Effector memory CD4-positive, alpha-beta T cell (primary cell): ENCODE results near the gene BCL2L13.

Experiments used
- DNase-seq, 3 donors: peaks; one replicate each; pipeline ENCODE4 v3.0.0-alpha.2; 2020
- H3K27ac ChIP-seq: 2 replicates; pipeline ENCODE4 v1.7.0; 2013; ENCODE audit warnings: mild to moderate bottlenecking, low read length, moderate library complexity; ENCODE audit not compliant: insufficient read depth, poor library complexity, severe bottlenecking
- H3K27me3 ChIP-seq: replicated peaks from 2 replicates; pipeline ENCODE4 v1.7.0; 2013; ENCODE audit warnings: mild to moderate bottlenecking, low read length; ENCODE audit not compliant: insufficient read depth, control insufficient read depth, poor library complexity, severe bottlenecking
- H3K36me3 ChIP-seq: 2 replicates; pipeline ENCODE4 v1.7.0; 2013; ENCODE audit warnings: mild to moderate bottlenecking, low read length, moderate library complexity; ENCODE audit not compliant: control insufficient read depth, insufficient read depth
- H3K4me1 ChIP-seq: 2 replicates; pipeline ENCODE4 v1.7.0; 2013; ENCODE audit warnings: low read length, mild to moderate bottlenecking; ENCODE audit not compliant: control insufficient read depth, insufficient read depth, poor library complexity, severe bottlenecking
- H3K4me3 ChIP-seq: 2 replicates; pipeline ENCODE4 v1.7.0; 2013; ENCODE audit warnings: low read length, low read depth, mild to moderate bottlenecking; ENCODE audit not compliant: insufficient read depth, poor library complexity, severe bottlenecking
- H3K9me3 ChIP-seq: 2 replicates; pipeline ENCODE4 v1.7.0; 2013; ENCODE audit warnings: mild to moderate bottlenecking, low read length, moderate library complexity; ENCODE audit not compliant: control insufficient read depth

BCL2L13 gene

GRCh38 chr22:17703811-17704210 lies 65.3 kb downstream of the BCL2L13 start:
- H3K4me1 ChIP-seq: peaks cover 2% of the 10 kb centered on the region
- H3K4me3 ChIP-seq: no peak overlapping the region
- H3K9me3 ChIP-seq: no peaks in the 10 kb centered on the region
- no peaks in the 10 kb centered on the region for H3K27me3 ChIP-seq
- DNase-seq: no peak
- H3K36me3 ChIP-seq: peaks cover 4% of the 10 kb centered on the region
- no peak overlapping the region for H3K27ac ChIP-seq

GRCh38 chr22:17705546-17705945 lies 67.0 kb downstream of the BCL2L13 start:
- no peak for DNase-seq
- no peak overlapping the region for H3K27ac ChIP-seq
- peaks cover 2% of the 10 kb centered on the region for H3K4me1 ChIP-seq
- no peak overlapping the region for H3K4me3 ChIP-seq
- H3K9me3 ChIP-seq: no peaks in the 10 kb centered on the region
- peaks cover 4% of the 10 kb centered on the region for H3K36me3 ChIP-seq
- H3K27me3 ChIP-seq: no peaks in the 10 kb centered on the region

DNA sequence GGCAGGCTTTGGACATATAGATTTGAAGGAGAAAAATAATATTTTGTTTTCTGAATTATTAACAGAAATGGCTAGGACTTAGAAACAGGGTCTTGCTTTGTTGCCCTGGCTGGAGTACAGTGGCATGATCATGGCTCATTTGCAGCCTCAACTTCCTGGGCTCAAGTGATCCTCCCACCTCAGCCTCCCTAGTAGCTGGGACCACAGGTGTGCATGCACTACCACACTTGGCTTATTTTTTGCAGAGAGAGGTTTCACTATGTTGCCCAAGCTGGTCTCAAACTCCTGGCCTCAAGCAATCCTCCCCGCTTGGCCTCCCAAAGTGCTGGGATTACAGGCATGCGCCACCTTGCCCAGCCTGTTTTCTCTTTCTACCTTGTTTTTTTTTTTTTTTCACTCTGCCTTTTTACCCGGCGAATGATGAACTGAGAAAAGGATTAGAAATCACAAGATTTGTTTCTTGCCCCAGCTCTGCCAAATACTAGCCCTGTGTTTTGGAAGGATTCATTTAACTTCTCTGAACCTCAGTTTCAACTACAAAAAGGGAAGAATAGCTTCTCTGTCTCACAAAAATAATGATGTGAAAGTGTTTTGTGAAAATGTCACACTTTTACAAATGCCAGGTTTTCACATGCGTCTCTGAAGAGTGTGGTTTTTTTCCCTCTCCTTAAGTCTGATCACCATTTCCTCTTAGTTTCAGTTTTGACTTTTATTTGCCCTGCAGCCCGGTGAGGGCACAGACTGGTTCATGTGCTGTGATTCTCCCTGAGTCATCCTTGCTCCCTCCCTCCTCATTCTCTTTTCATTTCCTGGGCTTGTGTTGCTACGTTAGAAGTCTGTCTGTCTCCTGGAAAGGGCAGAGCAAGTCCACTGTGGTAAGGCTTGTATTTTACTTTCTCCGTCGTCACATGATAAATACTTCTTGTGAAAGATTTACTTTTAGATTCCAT lies 67.7 kb downstream of the BCL2L13 start:
- no peaks in the 10 kb centered on the region for H3K27me3 ChIP-seq
- H3K4me1 ChIP-seq: peaks cover 2% of the 10 kb centered on the region
- no peak for DNase-seq
- H3K9me3 ChIP-seq: no peaks in the 10 kb centered on the region
- no peak overlapping the region for H3K4me3 ChIP-seq
- no peak overlapping the region for H3K27ac ChIP-seq
- H3K36me3 ChIP-seq: peaks cover 4% of the 10 kb centered on the region

DNA sequence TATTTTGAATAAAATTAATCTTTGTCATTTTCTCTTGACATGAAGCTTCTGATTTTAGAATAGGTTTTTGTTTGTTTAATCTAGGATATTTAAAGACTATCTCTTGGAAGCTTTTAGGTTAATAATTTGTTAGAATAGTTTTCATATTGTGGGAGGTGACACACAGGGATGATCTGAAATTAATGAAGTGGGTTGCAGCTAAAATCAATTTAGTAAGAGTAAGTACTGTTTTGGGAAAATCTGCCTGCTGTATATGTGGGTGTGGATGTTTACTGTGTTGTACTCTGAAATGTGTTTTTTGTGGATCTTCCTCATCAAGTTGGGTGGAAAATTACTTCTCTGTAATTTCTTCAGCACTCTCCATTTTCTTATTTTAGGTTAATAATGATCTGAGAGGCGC lies 68.4 kb downstream of the BCL2L13 start:
- no peaks in the 10 kb centered on the region for H3K9me3 ChIP-seq
- H3K4me1 ChIP-seq: peaks cover 2% of the 10 kb centered on the region
- DNase-seq: no peak
- no peak overlapping the region for H3K27ac ChIP-seq
- H3K36me3 ChIP-seq: peaks cover 4% of the 10 kb centered on the region
- H3K27me3 ChIP-seq: no peaks in the 10 kb centered on the region
- H3K4me3 ChIP-seq: no peak overlapping the region

DNA sequence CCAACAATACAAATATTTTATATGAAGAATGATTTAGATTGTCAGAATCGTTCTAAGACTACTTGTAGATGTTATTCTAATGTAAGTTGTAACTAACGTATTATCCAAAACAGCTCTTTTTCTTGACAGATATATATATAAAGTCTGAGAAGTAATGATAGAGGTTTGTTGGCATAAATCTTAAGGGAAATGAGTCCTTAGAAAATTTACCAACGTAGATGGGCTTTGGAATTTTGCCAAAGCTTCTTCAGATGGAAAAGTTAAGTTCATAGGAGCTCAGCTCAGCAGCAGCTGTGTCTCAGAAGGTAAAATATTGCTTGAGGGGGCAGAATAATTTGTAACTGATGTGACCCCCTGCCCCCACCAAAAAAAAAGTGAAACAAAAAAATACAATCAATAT lies 69.0 kb downstream of the BCL2L13 start:
- Histone ChIP-seq H3K27me3 (no peaks in the 10 kb centered on the region), H3K4me1 (peaks cover 2% of the 10 kb centered on the region), H3K4me3 (no peak overlapping the region), H3K36me3 (peaks cover 4% of the 10 kb centered on the region), H3K9me3 (no peaks in the 10 kb centered on the region), H3K27ac (no peak overlapping the region)
- DNase-seq: no peak

DNA sequence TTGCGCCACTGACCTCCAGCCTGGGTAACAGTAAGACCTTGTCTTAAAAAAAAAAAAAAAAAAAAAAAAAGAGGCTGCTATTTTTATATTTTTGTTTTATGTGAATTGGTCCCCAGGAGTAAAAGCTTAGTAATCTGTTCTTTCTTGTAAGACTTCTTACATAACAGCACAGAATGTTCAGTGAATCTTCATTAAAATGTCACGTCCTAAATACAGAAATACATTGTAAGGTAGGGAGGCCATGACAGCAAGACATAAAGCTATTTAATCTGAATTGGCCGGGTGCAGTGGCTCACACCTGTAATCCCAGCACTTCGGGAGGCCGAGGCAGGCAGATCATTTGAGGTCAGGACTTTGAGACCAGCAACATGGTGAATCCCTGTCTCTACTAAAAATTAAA lies 71.5 kb downstream of the BCL2L13 start:
- no peaks in the 10 kb centered on the region for H3K36me3 ChIP-seq
- no peak for DNase-seq
- peaks cover 2% of the 10 kb centered on the region for H3K4me1 ChIP-seq
- H3K27me3 ChIP-seq: no peaks in the 10 kb centered on the region
- no peaks in the 10 kb centered on the region for H3K9me3 ChIP-seq
- no peak overlapping the region for H3K4me3 ChIP-seq
- H3K27ac ChIP-seq: no peak overlapping the region

DNA sequence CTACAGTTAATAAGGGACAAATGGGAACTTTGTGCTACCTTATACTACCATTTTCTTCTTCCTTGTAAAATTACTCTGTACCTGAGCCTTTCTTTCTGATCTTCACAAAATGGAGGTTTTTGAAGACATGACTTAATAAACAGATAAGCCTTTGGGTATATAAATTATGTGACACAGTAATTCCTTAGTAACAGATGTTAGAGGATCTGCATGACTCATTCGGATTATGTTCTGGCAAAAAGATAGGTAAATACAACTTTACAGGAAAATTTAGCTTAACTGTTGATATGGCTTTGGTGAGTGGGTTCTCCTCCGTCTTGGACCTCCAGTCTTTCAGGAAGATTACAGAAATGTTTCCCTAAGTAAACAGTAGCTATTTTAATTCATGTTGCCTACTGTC lies 73.9 kb downstream of the BCL2L13 start:
- no peak overlapping the region for H3K4me3 ChIP-seq
- no peak for DNase-seq
- no peak overlapping the region for H3K27ac ChIP-seq
- H3K27me3 ChIP-seq: no peaks in the 10 kb centered on the region
- H3K36me3 ChIP-seq: no peaks in the 10 kb centered on the region
- H3K4me1 ChIP-seq: no peaks in the 10 kb centered on the region
- no peaks in the 10 kb centered on the region for H3K9me3 ChIP-seq

GRCh38 chr22:17716529-17716928 lies 78.0 kb downstream of the BCL2L13 start:
- Histone ChIP-seq H3K4me3 (no peak overlapping the region), H3K27me3 (no peaks in the 10 kb centered on the region), H3K9me3 (no peaks in the 10 kb centered on the region), H3K36me3 (no peaks in the 10 kb centered on the region), H3K4me1 (no peaks in the 10 kb centered on the region), H3K27ac (no peak overlapping the region)
- no peak for DNase-seq

GRCh38 chr22:17717708-17718107 lies 79.2 kb downstream of the BCL2L13 start:
- DNase-seq: no peak
- H3K9me3 ChIP-seq: no peaks in the 10 kb centered on the region
- H3K27ac ChIP-seq: no peak overlapping the region
- H3K27me3 ChIP-seq: no peaks in the 10 kb centered on the region
- H3K4me1 ChIP-seq: no peaks in the 10 kb centered on the region
- H3K36me3 ChIP-seq: no peaks in the 10 kb centered on the region
- H3K4me3 ChIP-seq: no peak overlapping the region

DNA sequence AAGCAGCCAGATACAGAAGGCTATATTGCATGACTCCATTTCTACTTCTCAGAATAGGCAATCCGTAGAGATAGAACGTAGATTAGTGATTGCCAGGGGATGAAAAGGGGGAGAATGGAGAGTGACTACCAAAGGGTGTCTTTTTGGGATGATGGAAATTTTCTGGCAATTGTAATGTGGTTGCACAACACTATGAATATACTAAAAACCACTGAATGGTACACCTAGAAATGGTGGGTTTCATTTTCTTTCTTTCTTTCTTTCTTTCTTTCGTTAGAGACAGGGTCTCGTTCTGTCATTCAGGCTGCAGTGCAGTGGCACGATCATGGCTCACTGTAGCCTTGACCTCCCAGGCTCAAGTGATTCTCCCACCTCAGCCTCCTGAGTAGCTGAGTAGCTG lies 81.4 kb downstream of the BCL2L13 start:
- no peak overlapping the region for H3K27ac ChIP-seq
- no peak overlapping the region for H3K4me3 ChIP-seq
- DNase-seq: no peak
- no peaks in the 10 kb centered on the region for H3K36me3 ChIP-seq
- H3K9me3 ChIP-seq: no peaks in the 10 kb centered on the region
- H3K27me3 ChIP-seq: no peaks in the 10 kb centered on the region
- no peaks in the 10 kb centered on the region for H3K4me1 ChIP-seq
